Measurements from ENCODE around the gene ERBB4. TPM values are rescaled to one million over a fixed set of nuclear protein-coding genes. Genes with fewer than 3 reads are reported as not detected.

Gene ERBB4
- total RNA-seq, 1 donor from 2014 or later: 2.8 TPM

DNA sequence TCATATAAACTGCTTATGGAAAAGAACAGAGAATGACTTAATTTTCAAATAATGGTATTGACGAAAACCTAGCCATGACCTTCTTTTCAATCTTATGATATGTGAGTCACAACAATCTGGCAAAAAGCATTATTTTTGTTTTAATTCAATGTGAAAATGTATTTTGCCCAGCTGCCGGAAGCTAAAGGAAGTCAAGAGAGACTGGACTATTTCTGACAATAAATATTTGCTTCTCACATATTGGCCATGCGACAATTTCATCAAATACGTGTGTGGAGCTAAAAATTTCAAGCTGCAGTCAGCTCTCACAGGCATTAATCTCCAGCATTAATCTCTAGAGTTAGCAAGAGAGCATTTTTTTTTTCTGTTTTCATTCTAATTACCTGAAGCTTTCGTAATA, 1101.2 kb downstream of the ERBB4 start:
- TF ChIP-seq, protein P1, sequence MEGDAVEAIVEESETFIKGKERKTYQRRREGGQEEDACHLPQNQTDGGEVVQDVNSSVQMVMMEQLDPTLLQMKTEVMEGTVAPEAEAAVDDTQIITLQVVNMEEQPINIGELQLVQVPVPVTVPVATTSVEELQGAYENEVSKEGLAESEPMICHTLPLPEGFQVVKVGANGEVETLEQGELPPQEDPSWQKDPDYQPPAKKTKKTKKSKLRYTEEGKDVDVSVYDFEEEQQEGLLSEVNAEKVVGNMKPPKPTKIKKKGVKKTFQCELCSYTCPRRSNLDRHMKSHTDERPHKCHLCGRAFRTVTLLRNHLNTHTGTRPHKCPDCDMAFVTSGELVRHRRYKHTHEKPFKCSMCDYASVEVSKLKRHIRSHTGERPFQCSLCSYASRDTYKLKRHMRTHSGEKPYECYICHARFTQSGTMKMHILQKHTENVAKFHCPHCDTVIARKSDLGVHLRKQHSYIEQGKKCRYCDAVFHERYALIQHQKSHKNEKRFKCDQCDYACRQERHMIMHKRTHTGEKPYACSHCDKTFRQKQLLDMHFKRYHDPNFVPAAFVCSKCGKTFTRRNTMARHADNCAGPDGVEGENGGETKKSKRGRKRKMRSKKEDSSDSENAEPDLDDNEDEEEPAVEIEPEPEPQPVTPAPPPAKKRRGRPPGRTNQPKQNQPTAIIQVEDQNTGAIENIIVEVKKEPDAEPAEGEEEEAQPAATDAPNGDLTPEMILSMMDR (IDR thresholded peaks at IDR 0.05): no peak
- Mint-ChIP-seq H3K9me3 (ENCODE audit: unreplicated experiment) (no peaks in the 10 kb centered on the region), H3K27me3 (ENCODE audit: unreplicated experiment) (no peaks in the 10 kb centered on the region), H3K36me3 (ENCODE audit: unreplicated experiment) (no peaks in the 10 kb centered on the region), H3K4me1 (ENCODE audit: unreplicated experiment) (no peaks in the 10 kb centered on the region), H3K4me3 (ENCODE audit: unreplicated experiment) (no peak overlapping the region), H3K27ac (ENCODE audit: unreplicated experiment) (no peak overlapping the region)
- no peak for DNase-seq (ENCODE audit: extremely low spot score, unreplicated experiment)

DNA sequence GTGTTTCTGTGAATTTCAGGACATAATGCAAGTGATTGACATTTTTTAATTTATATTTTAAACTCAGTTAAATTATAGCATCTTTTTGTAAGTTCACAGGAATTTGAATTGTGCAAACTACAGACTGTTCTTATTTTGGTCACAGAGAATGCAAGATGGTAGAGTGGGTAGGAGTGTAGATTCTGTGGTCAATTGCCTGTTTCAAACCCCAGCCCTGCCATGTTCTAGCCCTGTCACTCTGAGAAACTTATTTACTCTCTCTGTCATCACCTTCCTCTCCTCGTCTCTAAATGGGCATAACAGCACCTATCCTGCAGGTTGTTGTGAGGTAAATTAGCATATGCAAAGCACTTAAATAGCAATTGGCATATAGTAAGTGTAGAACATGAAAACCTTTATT, 1102.4 kb downstream of the ERBB4 start:
- Mint-ChIP-seq H3K4me3 (ENCODE audit: unreplicated experiment) (no peak overlapping the region), H3K27me3 (ENCODE audit: unreplicated experiment) (no peaks in the 10 kb centered on the region), H3K36me3 (ENCODE audit: unreplicated experiment) (no peaks in the 10 kb centered on the region), H3K4me1 (ENCODE audit: unreplicated experiment) (no peaks in the 10 kb centered on the region), H3K9me3 (ENCODE audit: unreplicated experiment) (no peaks in the 10 kb centered on the region), H3K27ac (ENCODE audit: unreplicated experiment) (no peak overlapping the region)
- no peak for DNase-seq (ENCODE audit: extremely low spot score, unreplicated experiment)
- TF ChIP-seq, protein P1 (IDR thresholded peaks at IDR 0.05): no peak

DNA sequence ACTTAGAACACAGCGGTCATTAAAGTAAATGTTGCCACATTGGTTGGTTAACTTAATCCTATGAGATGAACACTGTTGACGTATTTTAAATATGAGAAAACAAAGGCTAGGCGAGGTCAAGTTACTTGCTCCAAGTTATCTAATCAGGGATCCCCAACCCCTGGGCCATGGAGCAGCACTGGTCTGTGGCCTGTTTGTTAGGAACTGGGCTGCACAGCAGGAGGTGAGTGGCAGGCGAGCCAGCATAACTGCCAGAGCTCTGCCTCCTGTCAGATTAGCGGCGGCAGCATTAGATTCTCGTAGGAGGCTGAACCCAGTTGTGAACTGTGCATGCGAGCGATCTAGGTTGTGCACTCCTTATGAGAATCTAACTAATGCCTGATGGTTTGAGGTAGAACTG, 1103.3 kb downstream of the ERBB4 start:
- no peaks in the 10 kb centered on the region for H3K9me3 Mint-ChIP-seq (ENCODE audit: unreplicated experiment)
- H3K27ac Mint-ChIP-seq (ENCODE audit: unreplicated experiment): no peak overlapping the region

DNA sequence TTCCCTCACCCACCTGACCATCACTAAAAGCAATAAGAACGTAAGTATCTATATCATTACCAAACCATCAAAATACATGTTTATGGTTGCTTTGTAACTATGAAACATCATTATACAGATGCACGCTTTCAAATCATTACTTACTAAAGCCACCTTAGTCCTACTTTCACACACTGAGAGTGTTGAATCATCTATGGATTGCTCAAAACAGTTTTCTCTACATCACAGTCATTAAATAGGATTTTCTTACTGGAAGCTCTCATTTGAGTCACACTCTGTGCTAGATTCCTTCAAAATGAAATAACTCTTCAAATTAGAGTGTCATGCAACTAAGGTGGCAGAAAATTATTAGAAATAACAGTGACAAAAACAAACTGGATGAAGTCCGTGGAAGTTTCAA, 1103.8 kb downstream of the ERBB4 start:
- TF ChIP-seq, protein P1 (IDR thresholded peaks at IDR 0.05): no peak
- DNase-seq (ENCODE audit: extremely low spot score, unreplicated experiment): no peak
- H3K9me3 Mint-ChIP-seq (ENCODE audit: unreplicated experiment): no peaks in the 10 kb centered on the region
- H3K36me3 Mint-ChIP-seq (ENCODE audit: unreplicated experiment): no peaks in the 10 kb centered on the region
- H3K27me3 Mint-ChIP-seq (ENCODE audit: unreplicated experiment): no peaks in the 10 kb centered on the region
- no peaks in the 10 kb centered on the region for H3K4me1 Mint-ChIP-seq (ENCODE audit: unreplicated experiment)
- no peak overlapping the region for H3K27ac Mint-ChIP-seq (ENCODE audit: unreplicated experiment)
- no peak overlapping the region for H3K4me3 Mint-ChIP-seq (ENCODE audit: unreplicated experiment)

More for the DNA sequence above, 1103.3 kb downstream of the ERBB4 start:
- no peak for DNase-seq (ENCODE audit: extremely low spot score, unreplicated experiment)
- Mint-ChIP-seq H3K36me3 (ENCODE audit: unreplicated experiment) (no peaks in the 10 kb centered on the region), H3K27me3 (ENCODE audit: unreplicated experiment) (no peaks in the 10 kb centered on the region), H3K4me3 (ENCODE audit: unreplicated experiment) (no peak overlapping the region), H3K4me1 (ENCODE audit: unreplicated experiment) (no peaks in the 10 kb centered on the region)
- TF ChIP-seq, protein P1 (IDR thresholded peaks at IDR 0.05): no peak

DNA sequence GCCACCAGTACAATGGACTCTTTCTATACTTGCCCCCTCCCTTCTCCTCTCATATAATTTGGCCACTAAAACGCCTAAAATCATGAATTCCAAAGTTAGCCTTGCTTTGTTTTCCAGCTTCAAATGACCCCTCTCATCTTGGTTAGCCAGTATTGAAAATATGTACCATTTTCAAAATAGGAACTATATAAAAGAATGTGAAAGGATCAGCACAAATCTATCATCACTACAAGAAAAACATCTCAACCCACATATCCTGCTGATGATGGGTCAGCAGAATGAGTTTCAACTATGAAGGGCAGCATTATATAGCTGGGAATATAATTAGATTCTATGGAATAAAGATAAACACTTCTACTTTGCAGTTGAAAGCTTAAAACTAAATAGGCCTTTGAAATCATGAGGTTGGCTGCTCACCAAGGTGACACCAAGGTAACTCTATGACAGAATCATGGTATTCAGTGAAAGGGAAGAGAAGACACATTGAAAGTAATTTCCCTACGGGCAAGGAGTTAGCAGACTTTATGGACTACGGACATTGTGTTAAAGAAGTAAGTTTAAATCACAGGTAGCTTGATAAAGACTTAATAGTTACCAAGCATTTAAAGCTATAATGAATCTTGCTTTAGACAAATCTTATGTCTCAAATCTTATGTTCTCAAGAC, 1109.2 kb downstream of the ERBB4 start:
- H3K27me3 Mint-ChIP-seq (ENCODE audit: unreplicated experiment): no peaks in the 10 kb centered on the region
- no peak for DNase-seq (ENCODE audit: extremely low spot score, unreplicated experiment)
- H3K27ac Mint-ChIP-seq (ENCODE audit: unreplicated experiment): no peak overlapping the region
- H3K9me3 Mint-ChIP-seq (ENCODE audit: unreplicated experiment): no peaks in the 10 kb centered on the region
- no peaks in the 10 kb centered on the region for H3K36me3 Mint-ChIP-seq (ENCODE audit: unreplicated experiment)
- H3K4me1 Mint-ChIP-seq (ENCODE audit: unreplicated experiment): peaks cover 5% of the 10 kb centered on the region
- H3K4me3 Mint-ChIP-seq (ENCODE audit: unreplicated experiment): no peak overlapping the region
- TF ChIP-seq, protein P1 (IDR thresholded peaks at IDR 0.05): no peak
